T-helper 2 cell treated with Interferon-gamma antibody and Interleukin-4, amounts not matched to agents 100 ng/mL and 5 ng/mL, for 36 hours (primary cell): Measurements from ENCODE around the gene LAMB4. TPM values are rescaled to one million over a fixed set of nuclear protein-coding genes. Genes with fewer than 3 reads are reported as not detected.

Experiments used
- intact Hi-C: fragments of 100-400 bp; cut with micrococcal nuclease; formaldehyde crosslinking; loops from one replicate; pipeline ENCODE4 v1.15.1; 2023
- total RNA-seq: library from RNA; stranded (reverse); gene quantifications from 2 replicates; pipeline ENCODE4 v1.2.3, GENCODE V29; 2022

Gene LAMB4, protein sequence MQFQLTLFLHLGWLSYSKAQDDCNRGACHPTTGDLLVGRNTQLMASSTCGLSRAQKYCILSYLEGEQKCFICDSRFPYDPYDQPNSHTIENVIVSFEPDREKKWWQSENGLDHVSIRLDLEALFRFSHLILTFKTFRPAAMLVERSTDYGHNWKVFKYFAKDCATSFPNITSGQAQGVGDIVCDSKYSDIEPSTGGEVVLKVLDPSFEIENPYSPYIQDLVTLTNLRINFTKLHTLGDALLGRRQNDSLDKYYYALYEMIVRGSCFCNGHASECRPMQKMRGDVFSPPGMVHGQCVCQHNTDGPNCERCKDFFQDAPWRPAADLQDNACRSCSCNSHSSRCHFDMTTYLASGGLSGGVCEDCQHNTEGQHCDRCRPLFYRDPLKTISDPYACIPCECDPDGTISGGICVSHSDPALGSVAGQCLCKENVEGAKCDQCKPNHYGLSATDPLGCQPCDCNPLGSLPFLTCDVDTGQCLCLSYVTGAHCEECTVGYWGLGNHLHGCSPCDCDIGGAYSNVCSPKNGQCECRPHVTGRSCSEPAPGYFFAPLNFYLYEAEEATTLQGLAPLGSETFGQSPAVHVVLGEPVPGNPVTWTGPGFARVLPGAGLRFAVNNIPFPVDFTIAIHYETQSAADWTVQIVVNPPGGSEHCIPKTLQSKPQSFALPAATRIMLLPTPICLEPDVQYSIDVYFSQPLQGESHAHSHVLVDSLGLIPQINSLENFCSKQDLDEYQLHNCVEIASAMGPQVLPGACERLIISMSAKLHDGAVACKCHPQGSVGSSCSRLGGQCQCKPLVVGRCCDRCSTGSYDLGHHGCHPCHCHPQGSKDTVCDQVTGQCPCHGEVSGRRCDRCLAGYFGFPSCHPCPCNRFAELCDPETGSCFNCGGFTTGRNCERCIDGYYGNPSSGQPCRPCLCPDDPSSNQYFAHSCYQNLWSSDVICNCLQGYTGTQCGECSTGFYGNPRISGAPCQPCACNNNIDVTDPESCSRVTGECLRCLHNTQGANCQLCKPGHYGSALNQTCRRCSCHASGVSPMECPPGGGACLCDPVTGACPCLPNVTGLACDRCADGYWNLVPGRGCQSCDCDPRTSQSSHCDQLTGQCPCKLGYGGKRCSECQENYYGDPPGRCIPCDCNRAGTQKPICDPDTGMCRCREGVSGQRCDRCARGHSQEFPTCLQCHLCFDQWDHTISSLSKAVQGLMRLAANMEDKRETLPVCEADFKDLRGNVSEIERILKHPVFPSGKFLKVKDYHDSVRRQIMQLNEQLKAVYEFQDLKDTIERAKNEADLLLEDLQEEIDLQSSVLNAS (N-terminal part only)
- not detected in 2 replicates for total RNA-seq

DNA sequence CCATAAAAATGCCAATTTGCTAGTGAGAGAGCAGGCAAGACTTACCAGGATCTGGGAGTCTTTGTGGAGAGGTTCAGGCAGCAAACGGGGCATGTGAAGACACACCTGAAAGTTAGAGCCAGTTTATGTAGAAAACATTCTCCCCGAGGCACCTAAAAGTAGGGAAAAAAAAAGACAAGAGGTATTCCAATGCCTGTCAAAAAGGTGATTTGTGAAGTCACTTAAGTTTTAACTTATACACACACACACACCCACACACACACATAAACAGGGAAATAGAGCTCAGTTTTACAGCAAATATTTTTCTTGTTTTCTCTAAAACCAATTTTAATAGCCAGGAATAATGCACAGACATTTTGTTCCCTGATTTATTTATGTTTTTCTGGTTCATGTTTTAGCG, at the start of gene LAMB4:
Gene LAMB4 (minus strand): TSS at position 101 of the 400 bp plus-strand sequence. CDS start 7,197 bp downstream, outside the sequence.
- intact Hi-C loops: no loop called here

DNA sequence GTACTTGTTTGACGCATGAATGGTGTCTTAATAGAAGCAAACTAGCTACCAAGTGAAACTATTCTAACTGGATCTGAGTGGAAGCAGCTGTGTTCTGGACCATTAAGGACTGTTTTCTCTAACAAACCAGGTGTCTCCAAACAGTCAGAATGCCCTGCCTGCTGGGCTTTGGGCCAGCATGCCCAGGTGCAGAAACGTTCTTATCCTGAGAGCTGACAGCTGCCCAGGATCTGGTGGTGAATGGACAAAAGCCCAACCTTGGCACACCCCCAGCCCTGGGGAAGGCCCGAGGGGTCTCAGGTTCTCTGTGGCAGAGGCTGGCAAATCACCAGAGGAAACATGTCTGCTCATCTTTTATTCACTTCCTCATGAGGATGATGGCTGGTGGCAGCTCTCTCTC, 48.2 kb upstream of the LAMB4 start:
- intact Hi-C loops: no loop called here

DNA sequence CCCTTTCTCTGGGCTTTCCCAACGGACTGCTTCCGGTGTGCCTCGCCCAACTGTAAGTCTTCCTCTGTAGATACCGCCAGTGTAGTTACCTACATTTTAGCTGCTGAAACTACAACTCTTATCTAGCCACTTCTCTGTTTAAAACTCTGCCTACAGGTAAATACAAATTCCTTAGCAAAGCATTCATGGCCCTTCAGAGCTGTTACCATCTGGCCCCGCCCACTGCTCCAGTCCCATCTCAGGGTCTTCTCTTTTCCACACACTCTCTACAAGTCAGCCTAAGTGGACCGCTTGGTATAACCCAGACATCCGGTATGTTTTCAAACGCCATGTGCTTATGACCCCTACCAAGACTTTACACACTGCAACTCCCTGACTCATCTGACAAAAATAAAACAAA, 41.0 kb upstream of the LAMB4 start:
- intact Hi-C loops: no loop called here

DNA sequence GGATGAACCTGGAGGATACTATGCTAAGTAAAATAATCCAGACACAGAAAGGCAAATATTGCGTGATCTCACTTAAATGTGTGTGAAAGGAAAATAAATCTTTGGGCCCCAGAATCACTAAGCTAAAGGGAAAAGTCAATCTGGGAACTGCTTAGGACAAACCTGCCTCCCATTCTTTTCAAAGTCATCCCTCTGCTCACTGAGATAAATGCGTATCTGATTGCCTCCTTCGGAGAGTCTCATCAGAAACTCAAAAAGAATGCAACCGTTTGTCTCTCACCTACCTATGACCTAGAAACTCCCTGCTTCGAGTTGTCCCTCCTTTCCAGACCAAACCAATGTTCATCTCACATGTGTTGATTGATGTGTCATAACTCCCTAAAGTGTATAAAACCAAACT, 40.1 kb upstream of the LAMB4 start:
- intact Hi-C loops: no loop called here

DNA sequence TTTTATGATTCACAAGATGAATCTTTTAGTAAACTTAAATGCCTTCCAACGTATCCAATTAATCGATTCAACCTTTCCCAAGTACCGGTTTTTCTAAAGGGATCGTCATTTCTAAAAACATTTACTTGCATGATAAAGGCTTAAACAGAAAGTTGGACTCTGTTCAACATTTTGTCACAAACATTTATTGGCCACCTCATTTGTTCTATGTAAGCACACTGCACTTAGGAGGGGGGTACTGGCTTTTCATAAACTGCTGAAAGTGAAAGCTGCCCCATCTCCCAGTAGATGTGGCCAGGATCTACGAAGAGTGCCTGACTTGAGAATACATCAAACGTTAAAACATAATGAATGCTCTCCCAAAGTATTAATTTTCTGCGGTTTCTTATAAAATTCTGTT, 37.3 kb upstream of the LAMB4 start:
- intact Hi-C loops: no loop called here

DNA sequence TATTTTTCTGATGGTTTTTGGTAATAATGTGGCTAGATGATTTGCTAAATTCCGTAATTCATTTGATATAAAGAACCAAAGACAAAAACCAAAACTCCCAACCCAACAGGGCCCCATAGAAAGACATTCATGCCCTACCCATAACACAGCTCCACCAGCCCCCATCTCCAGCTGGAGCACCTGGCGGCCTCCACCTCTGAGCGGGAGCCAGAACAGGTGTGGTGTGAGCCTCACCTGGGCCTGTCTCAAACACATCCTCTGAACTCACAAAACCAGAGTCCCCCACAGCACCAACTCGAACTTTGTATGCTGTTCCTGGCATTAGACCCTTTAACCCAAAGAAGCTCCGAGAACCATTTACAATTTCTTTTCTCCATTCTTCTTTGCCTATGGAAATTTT, 36.5 kb upstream of the LAMB4 start:
- intact Hi-C loops: no loop called here

DNA sequence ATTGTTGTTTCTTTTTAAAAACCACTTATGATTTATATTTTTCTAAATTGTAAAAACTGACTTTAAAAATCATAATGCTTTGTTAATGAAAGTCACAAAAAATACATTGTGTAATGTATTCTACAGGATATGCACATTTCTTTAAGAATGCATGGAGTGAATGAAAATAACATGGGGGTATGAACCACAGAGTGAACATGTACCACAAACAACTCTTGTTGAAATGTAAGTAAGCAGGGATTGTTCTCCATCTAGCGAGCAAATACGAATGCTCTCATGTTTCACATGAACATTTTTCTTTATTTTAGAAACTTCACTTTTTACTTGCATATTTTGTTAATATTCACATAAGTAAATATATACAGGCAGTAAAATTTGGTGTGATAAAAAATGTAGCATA, 35.6 kb upstream of the LAMB4 start:
- intact Hi-C loops: no loop called here

DNA sequence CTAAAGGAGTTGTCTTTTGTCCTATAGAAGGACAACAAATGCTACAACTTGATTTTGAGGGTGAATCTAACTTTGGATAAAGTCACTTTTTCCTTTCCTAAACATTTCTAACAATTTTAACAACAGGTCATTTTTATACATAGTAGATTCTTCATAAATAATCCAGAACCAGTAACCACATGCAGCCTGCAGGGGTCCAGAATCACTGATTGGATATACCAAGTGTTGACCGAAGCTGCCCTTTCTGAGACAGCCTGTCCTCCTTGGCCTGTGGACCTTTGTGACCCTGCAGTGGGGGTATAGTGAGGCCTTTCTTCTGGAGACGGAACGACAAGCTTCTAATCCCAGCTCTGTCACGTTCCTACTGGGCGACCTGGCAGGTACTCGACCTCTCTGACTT, 34.8 kb upstream of the LAMB4 start:
- intact Hi-C loops: no loop called here

DNA sequence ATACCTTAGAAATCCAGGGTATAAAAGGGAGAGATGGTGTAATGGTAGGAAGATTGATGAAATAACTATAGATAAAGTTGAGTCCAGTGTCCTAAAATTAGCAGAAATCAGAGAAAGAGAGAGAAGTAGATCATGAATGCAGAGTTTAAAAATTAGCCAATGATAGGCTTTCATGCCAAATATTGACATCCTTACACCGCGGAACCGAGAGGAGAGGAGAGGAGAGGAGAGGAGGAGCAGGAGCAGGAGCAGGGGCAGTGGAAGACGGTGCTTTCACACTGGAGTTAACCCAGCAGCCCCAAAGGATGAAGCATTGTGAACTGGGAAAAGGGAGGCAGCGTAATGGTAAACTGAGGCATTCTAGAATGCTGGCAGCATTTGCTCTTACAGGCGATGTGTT, 34.2 kb upstream of the LAMB4 start:
- intact Hi-C loops: no loop called here

DNA sequence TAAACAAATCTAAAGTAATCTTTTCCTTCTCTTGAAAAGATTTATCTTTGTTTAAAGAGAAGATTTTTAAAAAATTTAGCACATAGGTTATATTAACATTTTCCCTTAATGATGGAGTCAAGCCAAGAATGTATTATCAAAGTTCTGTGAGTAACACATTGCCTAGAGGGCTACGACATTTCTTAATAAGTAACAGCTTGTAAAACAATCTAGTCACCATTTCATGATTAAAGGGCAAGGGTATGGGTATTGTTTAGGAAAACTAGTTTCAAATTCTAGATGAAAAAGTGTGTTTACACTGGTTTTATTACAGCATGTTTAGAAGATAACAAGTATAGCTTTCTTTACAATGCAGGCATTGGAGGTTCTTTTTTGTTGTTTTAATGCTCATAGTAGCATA, 28.6 kb upstream of the LAMB4 start:
- intact Hi-C loops: no loop called here

DNA sequence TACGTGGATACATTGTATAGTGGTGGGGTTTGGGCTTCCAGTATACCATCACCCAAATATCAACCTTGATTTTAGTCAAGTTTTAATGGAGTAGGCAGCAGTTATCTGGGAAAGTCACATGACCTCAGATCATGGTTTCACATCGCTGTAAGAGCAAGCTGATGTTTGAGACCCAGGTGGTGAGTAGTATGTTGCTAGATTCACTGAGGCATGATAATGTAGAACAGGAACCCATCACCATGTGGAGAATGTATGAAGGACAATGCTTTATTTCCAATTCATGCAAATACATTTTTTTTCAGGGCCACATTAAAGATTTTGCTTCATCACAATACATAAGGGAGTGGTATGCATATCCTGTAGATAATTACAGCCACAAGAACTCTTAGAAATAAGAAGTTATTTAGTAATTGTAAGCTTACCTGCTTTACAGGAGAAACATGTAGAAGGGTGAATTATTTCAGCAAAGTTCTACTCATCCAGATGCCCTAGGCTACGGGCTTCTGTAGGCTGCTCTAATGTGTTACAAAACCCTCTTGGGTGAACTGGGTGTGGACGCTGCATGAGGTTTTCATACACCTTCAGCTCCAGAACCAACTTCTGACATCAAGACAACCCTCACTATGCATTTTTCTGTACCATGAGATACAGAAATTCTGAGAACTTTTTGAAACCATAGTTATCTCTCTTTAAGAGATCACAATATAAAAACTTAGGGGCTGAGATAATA, 27.6 kb upstream of the LAMB4 start:
- intact Hi-C loops: no loop called here

DNA sequence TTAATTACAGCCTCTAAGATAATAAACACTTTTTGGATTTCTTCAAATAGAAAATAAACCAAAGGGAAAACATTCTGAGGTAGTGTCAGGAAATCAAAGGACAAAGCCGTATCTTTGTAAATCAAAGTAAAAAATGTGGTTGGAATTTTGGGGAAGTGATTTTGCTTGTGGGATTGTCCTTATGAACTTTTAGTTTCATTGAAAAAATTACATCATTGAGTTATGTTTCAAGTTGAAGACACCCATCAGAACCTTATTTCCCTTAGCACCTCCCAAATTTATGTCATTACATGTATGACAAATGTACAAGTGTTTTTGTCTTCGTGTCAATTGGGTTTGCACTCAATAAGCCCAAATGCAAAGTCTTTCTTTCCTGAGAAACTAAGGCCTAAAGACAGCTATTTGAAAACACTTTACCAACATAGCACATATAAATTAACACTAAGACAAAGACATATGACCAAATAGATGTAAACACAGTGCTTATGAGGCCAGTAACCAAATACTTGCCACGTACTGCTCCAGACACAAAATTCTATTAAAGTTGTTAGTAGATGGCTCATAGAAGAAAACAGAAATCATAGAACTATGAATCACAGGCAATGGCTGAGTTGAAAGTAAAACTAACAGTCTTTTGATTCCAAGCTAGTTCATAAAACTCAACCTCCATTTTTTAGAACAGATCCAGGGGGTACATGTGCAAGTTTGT, 26.9 kb upstream of the LAMB4 start:
- intact Hi-C loops: no loop called here

DNA sequence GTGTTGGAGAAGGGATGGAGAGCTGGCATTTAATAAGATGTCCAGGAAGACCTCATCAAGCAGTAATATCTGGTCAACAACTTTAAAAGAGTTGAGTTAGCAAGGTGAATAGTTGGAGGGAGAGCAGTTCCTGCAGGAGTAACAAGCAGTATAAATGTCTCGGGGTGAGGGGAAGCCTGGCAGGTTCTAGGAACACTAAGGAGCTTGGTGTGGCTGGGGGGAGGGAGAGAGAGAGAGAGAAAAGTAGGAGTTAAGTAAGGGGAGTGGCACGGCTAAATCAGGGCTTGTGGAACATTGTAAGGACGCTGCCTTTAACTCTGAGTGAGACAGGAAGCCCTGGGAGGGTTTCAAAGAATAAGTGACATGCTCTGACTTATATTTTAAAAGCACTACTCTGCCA, 22.0 kb upstream of the LAMB4 start:
- intact Hi-C loops: no loop called here

DNA sequence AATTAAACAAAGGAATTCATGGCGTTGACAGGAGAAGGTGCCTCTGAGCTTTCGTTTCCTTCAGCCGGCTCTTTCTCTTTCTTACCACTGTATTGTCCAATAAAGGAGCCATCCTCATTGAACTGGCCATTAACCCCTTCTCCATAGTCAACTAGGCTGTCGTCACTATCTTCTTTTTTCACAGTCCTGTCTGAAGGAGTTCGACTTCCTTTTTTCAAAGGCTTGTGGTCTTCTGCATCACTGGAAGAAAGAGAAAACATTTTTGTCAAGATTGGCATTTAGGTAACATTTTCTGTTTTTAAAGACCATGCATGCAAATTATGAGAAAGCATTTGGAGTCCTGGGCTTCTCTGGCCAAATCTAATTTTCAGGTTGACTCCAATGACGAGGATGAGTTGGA, 19.7 kb upstream of the LAMB4 start:
- intact Hi-C loops: no loop called here

DNA sequence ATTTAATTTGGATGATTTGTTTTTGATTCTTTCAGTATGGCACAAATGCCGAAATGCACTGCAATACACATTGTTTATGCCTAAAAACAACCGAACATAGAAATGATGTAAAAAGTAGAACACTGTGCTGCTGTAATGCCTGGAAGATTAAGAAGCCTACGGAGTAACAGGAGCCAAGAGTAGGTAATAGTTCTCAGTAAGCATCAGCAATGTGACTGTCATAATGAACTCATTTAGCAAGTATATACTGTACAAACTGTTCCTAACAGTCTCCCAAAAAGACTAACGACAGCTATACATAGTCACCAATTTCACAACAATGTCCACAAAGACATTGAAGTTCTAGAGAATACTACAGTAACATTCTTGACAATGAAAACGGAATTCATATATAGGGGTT, 19.0 kb upstream of the LAMB4 start:
- intact Hi-C loops: no loop called here

DNA sequence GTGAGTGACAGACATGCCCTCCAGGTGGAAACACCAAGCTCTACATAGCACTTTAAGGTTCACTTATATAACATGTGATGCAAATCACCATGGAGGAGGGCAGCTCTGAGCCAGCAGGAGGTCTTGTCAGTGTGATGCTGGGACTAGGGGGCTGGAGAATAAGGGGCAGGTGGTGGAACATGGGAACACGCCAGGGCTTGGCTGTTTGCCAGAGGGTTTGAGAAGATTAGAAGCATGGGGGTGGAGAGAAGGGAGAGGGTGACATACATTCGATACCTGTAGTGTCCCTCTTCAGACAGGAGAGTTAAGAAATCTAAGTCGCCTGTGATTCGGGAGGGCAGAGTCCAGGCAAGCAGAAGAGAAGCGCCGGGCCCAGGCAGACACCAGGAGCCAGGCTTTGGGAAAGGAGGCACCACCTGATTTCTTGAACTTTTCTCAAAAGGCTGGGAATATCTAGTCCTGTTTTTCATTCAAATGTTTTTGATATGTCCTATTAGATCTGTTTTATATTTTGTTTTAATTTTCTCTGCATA, 16.9 kb upstream of the LAMB4 start:
- intact Hi-C loops: no loop called here

DNA sequence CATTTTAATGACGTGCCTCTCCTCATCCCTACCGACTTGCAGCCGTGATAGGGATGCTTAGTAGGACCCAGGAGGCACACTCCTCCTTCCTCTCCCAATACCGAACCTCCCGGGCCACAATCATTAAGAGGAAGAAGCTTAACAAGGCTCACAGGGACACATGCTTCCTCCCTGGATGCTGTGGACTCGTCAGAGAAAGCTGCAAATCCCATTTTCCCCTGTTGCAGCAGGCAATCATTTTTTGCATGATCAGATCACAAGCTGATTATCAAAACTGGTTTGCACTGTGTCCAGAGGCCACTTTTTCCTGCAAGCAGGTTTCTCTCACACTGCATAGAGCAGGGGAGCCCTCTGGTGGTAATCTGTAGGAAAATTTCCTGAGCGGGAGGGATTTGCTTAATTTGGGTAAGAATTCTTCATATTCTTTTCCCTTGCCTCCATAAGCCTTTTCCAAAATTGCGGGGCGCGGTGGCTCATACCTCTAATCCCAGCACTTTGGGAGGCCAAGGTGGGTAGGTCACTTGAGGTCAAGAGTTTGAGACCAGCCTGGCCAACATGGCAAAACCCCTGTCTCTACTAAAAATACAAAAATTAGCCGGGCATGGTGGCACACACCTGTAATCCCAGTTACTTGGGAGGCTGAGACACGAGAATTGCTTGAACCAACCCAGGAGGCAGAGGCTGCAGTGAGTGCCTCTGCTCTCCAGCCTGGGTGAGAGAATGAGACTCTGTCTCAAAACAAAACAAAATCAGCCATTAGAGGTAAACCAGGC, 16.1 kb upstream of the LAMB4 start:
- intact Hi-C loops: loop anchor here (1.0 kb wide), 3 partner anchors 32 to 267 kb away; no protein-coding TSS in a partner anchor

DNA sequence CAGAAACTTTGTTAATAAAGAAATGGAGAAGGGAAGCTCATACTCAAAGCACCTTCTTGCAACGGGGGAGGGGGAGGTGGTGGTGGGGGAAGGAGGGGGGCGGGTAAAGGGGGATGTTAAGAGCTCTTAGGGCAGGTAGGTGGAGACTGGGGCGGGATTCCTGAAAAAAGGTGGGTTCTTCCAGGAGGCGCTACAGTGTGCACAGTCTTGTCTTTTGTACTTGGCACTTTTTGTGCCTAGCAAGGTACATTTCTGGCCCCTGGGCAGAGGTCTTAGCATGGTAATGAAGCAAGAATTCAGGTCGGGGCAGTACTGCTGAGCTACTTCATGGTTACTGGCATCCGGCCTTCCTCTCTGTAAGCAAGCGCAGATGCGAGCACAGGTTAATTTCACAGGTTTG, 15.2 kb upstream of the LAMB4 start:
- intact Hi-C loops: no loop called here

DNA sequence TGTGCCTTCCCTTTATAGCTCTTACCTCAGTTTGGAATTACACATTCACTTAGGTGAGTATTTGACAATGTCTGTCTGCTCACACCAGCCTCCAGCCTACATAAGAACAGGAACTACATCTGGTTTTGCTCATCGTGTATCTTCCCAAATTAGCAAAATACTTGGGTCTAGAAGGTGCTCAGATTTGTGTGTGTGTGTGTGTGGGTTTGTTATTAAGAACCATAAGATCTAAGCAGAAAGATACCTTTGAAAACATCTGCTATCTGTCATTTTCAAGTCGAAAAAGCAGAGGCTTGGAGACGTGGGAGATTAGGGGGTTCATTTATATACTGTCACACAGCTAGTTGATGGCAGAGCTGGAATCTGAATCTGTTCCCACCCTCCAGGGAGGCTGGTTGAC, 14.8 kb upstream of the LAMB4 start:
- intact Hi-C loops: no loop called here
